GM18519 (cell line): ENCODE measurements around the gene SWAP70.

Experiments
- ATAC-seq: cut with Tn5 transposase; IDR thresholded peaks from one replicate; pipeline ENCODE4 v1.9.1; 2021; ENCODE audit warnings: mild to moderate bottlenecking, moderate library complexity; ENCODE audit not compliant: unreplicated experiment, low FRiP score

SWAP70 gene

DNA sequence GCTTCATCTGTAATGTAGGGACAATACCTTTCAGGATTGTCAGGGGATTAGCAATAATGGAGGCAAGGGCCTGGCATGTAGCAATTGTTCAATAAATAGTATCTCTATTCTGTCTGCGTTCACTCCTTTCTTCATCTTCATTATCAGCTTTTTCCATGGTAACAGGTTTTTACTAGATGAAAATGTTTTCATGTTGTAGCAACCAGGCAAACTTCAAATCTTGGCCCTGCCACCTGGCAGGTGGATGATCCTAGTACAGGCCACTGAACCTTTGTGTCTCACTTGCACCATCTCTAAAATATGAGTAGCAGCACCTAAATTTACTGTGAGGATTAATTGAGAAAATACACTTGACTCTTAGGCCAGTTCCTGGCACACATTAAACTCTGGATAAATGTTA lies 83.4 kb downstream of the SWAP70 start:
- ATAC-seq = no peak

DNA sequence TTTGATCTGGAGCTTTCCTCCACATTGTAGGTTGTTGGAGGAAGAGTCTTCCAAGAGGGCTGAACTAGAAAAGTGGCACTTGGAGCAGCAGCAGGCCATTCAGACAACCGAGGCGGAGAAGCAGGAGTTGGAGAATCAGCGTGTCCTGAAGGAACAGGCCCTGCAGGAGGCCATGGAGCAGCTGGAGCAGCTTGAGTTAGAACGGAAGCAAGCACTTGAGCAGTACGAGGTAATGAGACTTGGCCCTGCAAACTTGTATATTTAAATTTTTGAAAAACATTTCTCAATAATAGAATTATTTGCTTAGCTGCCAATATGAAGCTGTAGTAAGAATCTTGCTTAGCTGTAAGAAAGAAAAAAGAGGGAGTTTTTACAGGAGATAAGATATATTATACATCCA lies 84.0 kb downstream of the SWAP70 start:
- no peak for ATAC-seq

DNA sequence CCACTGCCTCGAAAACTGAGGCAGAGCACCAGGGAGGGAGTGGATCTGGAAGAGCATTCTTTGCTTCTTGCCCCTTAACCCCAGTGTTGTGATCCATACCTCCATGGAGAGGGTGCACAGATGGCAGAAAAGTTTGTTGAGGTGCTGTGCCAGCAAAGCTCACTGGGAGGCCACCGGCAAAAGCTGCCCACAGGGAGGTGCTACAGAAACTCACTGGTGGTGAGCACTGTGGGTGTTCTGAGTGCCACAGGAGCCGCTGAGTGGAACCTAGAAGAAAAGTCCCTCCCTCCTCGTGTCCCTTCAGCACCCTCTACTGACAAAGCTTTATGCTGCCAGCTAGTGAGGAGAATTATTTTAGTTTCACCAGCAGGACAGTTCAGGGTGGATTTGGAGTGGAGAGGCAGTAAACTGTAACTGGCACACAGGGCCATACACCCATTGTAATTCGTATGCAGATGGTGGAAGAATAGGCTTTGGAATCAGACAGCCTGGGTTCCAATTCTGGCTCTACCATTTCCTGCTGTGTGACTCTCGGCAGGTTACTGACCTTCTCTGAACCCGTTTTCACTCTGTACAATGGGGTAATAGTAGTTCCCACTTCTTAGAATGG lies 84.6 kb downstream of the SWAP70 start:
- ATAC-seq = no peak

DNA sequence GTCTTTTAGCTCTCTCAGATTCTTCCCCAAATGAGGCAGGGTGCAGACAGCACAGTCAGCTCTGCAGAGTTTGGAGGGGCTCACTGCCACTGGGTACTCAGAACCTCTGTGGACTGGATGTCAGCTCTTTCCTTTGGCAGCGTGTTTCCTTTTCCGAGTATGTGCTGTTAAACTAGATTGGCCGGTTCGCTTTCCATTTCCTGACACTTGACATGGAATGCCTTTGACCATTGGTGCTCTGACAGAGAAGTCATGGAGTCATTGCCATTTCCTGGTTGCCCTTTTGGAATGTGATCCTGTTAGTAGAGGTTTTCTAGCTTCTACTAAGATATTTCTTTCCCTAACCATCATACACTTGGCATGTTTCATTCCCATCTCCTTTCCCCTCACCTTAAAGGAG lies 86.7 kb downstream of the SWAP70 start:
- ATAC-seq = no peak

GRCh38 chr11:9752091-9752490 lies 88.2 kb downstream of the SWAP70 start:
- ATAC-seq = no peak

- no peak for ATAC-seq
These were observed 89.1 kb downstream of the SWAP70 start for GRCh38 chr11:9753021-9753420.

GRCh38 chr11:9754010-9754471 lies 90.2 kb downstream of the SWAP70 start:
- no peak for ATAC-seq

GRCh38 chr11:9755561-9756185 lies 91.8 kb downstream of the SWAP70 start:
- ATAC-seq = no peak

- ATAC-seq = no peak
These were observed 92.6 kb downstream of the SWAP70 start for GRCh38 chr11:9756461-9756860.

DNA sequence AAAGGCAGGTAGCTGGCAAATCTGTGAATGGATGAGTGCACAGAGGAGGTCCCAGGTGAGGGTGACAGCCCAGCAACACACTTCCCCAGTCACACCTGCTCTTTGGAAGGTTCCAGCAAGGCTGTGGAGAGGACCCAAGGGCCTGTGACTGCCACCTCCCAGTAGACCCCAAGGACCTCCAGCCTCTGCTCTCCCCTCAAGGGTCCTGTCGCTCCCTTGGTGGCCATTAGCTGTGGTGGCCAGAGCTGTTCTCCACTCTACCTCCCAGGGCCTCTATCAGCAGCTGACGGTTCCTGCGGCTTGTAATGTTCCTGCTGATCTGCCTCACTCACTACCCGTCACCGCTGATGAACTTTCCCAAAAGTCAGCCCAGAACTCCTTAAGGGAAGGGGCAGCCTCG lies 93.0 kb downstream of the SWAP70 start:
- no peak for ATAC-seq

- peak; percentile 39 for ATAC-seq
These were observed 94.1 kb downstream of the SWAP70 start for GRCh38 chr11:9757809-9758636.

GRCh38 chr11:9758637-9759518 lies 95.0 kb downstream of the SWAP70 start:
- ATAC-seq = no peak

DNA sequence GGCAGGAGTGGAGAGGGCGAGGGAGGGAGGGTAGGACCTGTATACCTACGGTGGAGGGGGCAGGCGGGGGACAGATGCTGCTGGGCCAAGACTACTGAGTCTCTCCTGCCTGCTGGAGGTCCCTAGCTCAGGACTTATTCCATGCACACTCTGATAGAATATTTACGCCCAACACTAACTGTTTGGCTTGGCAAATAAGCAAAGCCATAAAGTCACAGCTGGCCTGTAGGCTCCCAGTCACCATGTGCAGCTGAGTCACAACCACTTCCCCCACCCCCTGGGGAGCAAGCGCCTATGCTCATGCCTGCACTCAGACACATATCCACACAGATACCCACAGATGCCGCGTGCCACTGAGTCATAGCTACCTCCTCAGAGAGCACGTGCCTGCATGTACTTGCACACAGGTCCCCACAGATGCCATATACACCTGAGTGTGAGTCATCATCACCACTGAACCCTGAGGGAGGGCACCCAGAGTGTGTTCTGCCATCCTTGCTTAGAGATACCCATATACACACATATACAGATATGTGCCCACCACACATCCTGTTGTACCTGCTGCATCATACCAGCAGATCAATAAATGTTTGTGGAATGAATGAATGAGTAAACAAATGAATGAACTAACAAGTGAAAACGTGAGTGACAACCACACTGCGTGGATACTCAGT lies 95.8 kb downstream of the SWAP70 start:
- peak; percentile 34 for ATAC-seq

DNA sequence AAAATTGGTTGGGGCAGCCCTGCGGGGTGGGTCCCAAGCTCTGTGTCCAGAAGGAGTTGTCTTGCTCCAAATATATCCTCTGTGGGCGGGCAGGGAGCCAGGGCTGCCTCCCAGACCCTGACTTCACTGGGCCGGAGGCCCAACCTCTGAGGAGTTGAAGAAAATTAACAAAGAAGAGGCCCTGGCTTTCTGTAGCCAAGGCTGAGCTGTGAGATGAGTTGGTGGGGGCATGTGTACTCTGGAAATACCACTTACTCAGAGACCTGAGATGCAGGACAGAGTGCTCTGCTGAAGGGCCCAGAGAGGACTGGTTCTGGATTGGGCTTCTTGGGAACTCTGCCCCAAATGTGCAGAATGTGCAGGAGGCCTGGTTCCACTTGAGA lies 96.3 kb downstream of the SWAP70 start:
- no peak for ATAC-seq

DNA sequence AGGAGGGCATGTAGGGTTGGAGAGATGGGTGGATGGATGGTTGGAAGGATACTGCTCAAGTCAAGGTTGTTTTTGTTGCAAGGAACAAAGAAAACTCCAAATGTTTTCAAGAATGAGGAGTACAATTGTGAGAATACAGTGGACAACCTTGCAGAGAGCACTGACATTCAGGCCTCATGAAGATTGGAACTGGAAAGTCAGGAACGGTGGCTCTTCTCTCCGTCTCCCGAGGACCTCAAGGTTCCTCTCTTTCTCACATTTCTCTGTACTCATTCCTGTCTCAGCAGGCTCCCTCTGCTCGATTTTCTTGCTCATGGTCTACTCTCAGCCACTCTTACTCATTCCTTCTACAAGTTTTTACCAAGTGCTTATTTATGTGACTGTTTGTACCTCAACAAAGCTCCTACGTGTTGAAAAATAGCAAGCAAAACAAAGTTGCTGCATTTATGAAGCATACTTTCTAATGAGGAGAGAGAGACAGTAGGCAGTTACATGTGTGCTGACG lies 97.6 kb downstream of the SWAP70 start:
- ATAC-seq = no peak

DNA sequence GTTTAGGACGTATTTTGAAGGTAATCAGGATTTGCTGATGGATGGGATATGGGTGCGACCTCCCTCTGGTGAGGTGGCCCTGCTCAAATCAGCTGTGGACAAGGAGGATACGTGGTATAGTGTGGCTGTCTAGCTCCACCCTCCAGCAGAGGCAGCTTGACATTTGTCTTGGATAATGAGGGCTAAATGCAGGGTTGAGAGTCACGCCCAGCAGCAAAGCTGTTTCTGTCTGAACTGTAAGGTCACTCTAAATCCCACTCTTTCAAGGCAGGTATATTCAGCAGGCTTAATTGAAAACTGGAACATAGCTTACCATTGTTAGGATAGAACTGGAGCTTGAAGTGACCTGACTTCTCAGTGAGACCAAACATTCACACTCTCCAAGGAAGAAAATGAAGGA lies 98.7 kb downstream of the SWAP70 start:
- no peak for ATAC-seq

DNA sequence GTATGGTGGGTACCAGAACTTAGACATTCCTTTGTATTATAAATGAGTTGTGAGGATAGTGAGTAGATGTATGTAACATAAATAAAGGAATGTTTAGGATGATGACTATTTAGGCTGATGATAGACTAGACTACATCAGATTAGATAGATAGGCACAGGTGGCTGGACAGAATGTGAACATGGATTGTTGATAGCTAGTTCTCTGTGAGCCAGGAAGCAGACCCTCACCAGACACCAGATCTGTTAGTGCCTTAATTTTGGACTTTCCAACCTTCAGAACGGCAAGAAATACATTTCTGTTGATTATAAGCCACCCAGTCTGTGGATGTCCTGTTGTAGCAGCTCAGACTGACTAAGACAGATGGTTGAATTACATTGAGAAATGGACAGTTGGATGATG lies 99.4 kb downstream of the SWAP70 start:
- ATAC-seq = no peak

GRCh38 chr11:9765320-9766101 lies 101.6 kb downstream of the SWAP70 start:
- ATAC-seq = no peak

DNA sequence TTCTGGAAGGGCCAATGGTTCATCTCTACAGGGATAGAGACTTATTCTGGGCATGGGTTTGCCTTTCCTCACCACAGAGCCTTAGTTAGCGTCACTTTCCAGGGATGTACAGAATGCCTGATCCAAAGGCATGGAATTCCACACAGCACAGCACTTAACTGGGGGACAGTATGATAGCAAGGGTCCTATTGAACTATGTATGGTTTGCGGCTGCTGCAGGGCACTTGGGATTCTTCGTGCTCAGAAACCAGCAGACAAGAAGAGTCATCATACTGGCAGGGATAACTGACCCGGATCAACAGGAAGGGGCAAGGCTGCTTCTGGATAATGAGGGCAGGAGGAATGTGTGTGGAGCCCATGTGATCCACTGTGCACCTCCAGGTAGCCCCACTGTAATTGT lies 105.7 kb downstream of the SWAP70 start:
- ATAC-seq = no peak
